ELF-1 (cell line): ENCODE results near the gene MRS2.

Source experiments
- DNase-seq: peaks from one replicate; pipeline ENCODE4 v3.0.0-alpha.2; 2016; ENCODE audit warnings: low read depth, low spot score

Gene MRS2

DNA sequence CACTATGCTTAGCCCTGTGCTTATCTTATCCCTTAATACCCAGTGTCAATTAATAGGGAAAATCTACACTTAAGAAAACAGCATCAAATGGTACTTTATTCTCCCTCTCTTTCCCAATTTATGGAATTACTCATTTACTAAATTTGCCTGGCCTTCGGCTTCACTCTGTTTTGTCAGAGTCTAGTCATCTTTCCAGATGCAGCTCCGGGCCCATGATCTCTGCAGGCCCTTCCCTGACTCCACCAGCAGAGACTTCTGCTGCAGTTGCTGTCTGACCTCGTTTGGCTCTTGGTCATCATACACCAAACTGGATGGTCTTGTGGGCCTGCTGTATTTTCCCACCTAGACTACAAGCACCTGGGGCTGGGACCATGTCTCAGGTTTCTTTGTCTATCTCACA is 27.4 kb downstream of the MRS2 start:
- no peak for DNase-seq

DNA sequence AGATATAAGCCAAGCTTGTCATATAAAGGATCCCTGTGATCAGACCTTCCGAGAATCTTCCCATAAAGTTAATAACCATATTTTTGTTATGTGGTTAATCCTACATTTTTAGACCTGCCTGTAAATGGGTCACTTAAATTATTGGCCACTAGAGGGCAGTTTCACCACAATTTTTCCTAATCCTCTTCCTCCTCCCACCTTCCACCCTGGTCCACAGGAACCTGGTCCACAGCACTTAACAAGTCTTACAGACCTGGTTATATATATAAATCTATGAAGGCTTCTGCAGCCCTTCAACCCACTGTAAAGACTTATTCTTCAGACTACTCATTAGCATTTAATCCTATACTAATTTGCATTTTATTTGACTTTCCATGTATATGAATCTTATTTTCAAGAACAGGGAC is 28.3 kb downstream of the MRS2 start:
- peak; percentile 46 for DNase-seq

DNA sequence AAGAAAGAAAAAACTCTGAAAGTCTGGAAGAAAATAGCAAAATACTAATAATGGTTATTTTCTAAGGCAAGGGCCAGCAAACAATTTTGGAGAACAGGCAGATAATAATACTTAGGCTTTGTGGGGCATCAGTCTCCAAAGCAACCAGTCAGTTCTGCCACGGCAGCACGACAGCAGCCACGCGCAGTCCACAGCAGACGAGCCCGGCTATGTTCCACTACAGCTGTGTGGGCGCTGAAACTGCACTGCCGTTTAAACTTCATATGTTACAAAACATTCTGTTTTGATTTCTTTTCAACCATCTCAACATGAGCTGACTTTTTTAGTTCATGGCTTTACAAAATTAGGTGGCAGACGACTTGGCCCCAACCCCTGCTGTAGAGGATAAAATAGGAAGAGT is 29.9 kb downstream of the MRS2 start:
- DNase-seq = no peak

DNA sequence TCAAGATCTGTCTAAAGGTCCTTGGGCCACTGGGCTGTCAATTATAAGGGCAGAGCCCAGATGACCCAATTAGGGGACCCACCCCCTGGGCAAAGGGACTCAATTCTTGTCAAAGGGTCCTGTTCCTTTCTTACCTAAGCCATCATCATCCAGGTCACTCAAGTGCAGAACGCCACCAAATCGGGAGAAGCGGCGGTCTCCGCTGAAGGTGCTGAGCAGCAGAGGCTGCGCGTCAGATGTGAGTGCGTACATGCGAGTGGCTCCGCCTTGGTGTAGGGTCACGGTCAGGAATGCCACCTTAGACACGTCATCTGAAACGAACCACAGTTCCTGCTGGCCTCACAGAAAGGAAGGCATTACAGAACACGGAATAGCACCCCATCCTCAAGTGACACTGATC is 34.2 kb downstream of the MRS2 start:
- no peak for DNase-seq

DNA sequence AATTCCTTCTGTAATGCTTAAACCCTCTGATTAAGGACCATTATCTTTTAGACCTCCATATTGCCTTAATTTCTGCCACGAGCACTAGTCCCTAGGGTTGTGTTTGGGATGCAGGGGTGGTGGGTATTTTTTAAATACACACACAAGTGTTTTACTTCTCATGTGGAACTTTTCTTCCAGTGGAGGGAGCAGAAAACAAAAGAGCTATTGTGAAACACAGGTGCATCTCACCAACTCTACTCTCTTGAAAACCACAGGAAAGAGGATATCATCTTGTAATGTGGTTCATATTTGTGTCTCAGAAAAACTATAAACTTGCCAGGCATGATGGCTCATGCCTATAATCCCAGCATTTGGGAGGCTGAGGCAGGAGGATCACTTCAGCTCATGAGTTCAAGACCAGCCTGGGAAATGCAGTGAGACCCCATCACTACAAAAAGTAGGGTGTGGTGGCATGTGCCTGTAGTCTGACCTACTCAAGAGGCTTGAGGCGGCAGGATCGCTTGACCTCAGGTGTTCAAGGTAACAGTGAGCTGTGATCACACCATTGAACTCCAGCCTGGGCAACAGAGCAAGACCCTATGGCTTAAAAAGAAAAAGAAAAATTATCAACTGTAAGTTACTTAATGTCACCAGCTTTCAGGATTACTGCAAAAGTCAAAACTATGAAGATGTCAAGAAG is 37.3 kb downstream of the MRS2 start:
- DNase-seq = no peak

DNA sequence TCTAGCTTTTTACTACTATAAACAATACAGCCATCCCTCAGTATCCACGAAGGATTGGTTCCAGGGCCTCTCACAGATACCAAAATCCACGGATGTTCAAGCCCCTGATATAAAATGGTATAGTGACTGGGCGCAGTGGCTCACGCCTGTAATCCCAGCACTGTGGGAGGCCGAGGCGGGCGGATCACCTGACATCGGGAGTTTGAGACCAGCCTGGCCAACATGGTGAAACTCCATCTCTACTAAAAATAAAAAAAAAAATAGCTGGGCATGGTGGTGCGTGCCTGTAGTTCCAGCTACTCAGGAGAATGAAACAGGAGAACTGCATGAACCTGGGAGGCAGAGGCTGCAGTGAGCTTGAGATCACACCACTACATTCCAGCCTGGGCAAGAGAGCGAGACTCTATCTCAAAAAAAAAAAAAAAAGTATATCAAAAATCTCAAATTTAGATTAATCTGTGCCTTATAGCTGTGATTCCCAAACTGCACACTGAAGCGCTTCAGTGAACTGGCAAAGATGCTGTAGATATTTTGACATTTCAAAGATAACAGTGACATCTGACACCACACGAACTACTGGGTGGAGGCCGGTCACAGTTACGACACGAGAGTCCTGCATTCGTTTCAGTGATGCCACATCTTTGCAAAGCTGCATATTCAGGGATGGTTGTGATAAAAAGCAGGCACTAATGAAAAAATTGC is 38.3 kb downstream of the MRS2 start:
- DNase-seq = no peak

DNA sequence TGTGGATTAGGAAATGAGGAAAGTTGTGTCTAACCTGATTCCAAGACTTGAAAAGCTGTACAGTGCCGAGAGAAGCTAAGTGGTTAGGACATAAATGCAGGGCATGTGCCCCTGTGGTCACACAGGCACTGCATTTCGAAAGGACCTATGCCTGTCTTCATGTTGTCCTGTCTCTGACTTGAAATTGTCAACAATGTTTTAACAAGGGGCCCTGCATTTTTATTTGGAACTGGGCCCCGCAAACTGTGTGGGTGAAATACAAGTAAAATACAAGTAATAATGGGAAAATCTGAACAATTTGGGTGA is 38.8 kb downstream of the MRS2 start:
- DNase-seq = no peak

DNA sequence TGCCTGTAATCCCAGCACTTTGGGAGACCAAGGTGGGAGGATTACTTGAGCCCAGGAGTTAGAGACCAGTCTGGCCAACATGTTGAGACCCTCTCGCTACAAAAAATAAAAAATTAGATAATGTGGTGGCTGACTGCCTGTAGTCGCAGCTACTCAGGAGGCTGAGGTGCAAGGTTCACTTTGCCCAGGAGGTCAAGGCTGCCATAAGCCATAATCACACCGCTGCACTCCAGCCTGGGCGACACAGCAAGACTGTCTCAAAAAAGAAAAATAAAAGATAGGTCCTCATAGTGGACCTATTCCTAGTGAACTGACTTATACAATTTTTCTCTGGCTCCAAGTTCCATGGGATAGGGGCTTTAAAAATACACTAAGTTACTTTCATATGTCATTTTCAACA is 41.9 kb downstream of the MRS2 start:
- no peak for DNase-seq

DNA sequence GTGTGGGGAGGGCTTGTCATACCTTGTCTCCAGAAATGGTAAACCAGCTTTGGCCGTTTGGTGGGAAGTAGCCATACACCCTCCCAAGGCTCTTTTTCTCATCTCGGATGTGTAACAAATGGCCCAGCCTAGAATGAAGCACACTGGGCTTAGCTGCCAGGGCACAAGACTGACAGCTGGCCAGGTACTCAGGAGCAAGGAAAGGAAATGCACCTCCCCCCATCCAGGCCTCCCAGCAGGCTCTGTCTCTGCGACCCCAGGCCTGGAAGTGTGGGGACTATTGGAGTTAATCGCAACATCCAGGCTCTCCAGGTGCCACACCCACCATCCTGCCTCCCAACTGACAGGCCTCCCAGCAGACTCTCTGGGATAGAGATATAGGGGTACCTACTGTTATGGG is 43.0 kb downstream of the MRS2 start:
- DNase-seq = peak; percentile 33

DNA sequence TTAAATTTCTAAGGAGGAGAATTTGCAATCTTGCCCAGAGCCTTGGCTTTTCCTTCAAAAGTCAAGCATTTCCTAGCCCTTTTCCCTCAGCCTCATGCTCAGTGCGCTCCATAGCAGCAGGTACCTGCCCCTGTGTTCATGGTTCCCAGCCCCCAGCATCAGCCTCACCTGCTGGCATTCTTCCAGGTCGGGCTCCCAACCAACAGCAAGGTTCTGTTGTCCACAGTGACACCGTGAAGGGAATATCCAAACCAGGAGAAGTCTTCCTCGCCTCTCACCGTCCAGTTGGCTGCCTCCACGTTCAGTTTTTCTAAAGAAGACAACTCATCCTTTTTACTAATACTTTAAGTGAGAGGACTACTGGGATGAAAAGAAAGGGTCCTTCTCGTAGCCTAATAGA is 43.9 kb downstream of the MRS2 start:
- no peak for DNase-seq

DNA sequence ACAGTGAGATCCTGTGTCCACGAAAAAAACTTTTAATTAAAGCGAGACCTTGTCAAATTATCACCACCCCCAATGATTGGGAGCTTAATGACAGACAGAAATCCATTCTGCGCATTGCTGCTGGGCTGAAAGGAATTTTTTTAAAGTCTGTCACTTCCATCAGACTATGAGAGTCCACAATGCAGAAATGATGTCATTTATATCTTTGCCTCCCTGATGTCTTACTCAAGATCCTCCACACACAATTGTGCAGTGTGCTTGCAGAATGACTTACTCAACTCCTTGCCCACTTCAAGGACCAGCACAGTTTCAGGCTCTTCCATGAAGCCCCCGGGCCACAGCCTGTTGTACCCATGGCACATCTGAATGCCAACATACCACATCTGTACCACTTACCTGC is 45.7 kb downstream of the MRS2 start:
- no peak for DNase-seq

DNA sequence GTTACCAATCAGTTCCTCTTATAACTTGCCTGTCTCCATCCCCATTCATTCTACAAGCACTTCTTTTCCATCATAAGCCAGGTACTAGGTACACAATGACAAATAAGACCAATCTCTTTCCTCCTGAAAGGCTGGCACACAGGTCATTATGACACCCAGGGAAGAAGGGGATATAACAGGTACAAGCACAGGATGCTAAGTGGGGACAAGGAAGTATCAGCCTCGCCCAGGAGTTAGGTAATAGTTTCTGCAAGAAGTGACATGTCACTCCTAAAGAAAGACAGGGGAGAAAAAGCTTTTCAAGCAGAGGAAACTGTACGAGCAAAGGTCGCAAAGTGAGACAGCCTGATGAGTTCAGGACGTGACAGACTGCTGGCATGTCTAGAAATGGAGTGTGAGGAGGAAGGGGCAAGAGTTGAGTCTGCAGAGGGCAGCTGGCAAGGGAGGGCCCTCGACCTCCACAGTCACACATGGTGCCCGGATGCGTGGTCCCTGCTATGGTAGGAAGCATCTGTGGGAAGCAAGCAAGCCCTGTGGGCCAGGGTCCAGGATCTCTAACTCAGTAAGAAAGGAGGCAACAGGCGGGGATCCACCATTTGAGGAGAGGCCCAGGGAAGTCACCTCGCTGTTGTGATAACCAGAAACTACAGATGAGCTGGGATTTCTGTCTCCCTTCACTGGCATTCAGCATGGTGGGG is 46.2 kb downstream of the MRS2 start:
- DNase-seq = no peak

DNA sequence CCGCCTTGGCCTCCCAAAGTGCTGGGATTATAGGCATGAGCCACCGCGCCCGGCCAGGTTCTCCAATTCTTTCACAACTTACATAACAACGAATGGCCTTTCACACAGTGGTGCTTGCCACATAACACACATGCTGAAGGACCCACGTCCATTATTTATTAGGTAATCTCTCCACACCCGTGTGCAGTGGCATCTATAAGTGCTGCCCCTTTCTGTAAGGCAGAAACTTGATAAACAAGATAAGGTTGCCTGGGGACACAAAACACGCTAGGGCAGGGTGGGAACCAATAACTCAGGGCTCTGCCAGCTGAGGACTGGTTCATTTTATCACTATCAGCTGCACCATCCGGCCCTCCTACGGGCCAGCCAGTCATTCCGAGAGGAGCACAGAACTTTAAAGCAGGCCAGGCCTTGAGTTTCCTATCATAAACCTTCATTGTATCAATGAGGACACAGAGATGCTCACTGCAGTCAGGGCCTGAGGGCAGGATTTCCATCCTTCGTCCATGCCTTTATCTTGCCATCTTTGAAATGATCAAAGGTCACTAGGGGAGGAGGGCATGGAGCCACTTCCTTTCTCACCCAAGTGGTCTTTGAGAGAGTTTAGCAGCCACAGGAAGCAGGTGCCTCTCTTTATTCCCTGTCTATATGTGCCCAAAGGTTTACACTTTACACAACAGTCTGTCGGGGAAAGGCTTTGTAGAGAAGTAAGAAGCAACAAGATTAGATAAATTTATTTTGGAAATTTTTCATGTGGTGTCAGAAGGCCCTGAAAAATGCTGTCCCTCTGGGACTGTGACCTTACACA is 49.0 kb downstream of the MRS2 start:
- DNase-seq = peak; percentile 33

DNA sequence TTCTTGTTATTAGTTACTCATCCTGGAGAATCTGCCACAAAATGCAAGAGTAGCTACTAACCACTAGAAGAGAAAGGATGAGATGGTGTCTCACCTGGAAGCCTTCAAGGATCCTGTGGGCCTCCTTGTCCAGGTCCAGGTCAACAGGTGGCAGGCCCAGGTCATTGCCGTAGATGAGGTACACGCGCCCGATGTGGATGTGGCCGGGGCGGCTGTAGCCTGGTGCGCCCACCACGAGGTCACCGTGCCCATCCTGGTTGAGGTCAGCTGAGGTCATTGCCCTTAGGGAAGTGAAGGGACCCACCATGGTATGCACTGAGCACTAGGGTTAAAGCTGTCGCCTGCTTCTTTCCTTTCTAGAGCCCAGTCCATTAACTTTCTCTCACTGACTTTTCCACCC is 51.2 kb downstream of the MRS2 start:
- DNase-seq = no peak

DNA sequence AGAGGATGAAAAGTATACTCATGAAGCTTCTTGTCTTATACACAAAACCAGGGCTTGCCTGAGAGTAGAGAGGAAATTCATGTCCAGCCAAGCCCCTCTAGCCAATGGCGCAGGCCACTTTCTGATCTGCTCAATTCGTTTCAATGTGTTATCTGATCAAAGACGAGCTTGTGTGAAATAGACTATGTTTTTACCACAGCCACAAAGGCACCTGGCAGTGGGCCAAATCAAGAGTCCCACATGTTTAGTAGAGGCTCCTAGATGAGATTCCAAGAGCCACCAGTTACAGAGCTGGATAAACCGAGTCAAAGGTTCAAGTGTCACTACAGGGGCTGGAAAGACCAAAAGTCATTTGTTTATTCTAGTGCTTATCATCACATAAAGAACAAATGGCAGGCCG is 51.7 kb downstream of the MRS2 start:
- DNase-seq = no peak

DNA sequence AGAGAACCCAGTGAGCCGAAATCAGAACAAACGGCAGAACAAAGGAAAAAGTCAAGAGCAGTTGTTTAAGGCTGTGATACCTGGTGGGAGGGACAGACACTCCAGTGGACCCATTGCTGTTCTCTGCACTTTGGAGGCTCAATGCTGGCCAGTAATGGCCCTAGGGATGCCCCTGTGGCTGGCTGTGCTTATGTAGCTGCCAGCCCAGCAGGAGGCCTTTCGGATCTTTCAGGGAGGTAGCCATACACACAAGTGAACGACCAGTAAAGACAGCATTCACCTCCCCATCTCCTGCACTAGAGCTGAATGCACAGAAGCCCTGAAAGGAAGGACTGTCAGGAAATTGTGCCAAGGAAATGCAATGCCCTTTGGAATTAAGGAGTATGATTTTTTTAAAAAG is 52.3 kb downstream of the MRS2 start:
- DNase-seq = peak; percentile 49

DNA sequence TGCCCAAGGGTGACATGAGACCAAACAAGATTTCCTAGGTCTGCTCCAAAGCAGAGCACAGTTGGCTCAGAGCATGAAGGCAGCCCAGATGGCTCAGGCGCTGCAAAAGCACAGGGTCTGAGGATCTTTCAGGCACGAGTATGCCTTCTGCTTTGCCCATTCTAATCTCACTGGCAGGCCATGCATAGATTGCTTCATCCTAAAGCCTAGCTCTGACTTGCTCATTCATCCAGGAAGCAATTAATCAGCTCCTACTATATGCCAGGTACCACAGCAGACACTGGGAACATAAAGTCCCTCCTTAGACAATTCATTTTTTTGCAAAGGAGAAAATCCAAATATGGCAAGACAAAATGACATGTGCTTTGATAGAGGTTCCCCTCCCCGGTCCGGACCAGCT is 55.4 kb downstream of the MRS2 start:
- DNase-seq = no peak

DNA sequence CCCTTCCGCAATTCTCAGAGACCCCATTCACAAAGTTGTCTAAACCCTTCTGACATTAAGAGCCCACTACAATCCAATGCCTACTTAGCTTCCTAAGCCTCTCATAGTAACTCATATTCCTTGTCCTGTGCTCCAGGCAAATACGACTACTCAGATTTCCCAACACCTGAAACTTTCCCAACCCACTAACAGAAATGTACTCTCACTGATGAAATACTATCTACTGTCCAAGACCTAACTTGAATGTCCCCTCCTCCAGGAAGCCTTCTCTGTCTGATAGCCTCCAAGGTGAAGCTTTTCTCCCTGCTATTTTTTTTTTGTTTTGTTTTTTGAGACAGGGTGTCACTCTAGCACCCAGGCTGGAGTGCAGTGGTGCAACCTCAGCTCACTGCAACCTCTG is 56.2 kb downstream of the MRS2 start:
- DNase-seq = no peak

DNA sequence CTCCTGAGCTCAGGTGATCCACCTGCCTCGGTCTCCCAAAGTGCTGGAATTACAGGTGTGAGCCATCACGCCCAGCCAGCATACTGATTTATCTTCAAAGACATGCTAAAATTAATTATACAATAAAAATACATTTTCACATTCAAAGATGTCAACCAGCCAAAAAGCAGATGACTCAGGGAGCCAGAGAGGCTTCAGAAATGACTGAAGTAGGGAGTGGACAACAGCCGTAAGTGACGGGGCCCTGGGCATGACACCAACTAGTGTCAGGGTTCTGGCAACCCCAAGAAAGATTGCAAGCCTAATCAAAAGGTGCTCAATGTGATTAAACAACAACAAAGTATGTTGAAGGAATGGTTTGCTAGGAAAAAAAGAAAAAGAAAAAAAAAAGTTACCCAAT is 58.2 kb downstream of the MRS2 start:
- no peak for DNase-seq

DNA sequence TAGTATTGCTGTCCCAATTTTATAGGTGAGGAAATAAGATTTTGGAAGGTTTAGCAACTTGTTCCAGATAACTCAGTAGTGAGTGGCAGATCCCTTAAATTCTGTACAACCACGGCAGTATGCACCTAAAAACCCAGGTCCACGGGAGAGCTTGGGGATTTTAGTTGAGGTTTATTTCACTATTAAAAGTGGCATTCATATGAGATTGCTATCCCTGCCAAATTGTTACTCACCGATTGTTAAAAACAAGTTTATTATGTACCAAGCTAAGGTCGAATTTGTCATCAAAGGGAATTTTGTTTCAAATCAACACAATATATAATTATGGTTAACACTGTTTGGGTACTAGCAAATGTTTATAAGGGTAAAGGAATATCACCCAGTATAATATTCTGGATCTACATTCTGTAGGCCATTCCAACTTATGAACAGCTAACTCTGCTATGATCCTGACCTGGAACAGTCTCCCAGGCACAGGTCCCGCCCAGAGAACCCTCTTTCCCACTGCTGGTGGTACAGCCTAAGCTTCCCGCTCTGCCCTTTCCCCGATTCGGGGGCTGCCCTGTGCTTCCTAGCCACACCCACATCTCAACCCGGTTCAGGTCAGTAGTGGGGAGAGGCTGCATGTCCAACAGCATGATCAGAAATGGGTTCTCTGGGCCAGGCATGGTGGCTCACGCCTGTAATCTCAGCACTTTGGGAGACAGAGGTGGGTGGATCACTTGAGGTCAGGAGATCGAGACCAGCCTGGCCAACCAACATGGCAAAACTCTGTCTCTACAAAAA is 61.7 kb downstream of the MRS2 start:
- DNase-seq = no peak

DNA sequence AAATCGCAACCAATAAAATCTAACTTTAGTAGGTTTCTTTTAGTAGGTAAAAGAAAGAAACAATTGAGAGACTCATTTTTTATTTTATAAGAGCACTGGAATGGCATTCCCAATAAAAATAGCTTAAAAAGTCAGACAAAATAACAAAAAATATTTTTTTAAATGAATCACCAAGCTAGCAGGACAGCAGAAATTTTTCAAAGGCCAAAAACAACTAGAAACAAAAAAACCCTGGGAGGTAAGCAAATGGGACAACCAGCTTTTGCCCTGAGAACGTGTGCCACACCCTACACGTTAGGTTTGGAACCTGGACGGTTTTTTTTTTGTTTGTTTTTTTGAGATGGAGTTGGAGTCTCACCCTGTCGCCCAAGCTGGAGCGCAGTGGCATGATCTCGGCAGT is 67.1 kb downstream of the MRS2 start:
- no peak for DNase-seq

DNA sequence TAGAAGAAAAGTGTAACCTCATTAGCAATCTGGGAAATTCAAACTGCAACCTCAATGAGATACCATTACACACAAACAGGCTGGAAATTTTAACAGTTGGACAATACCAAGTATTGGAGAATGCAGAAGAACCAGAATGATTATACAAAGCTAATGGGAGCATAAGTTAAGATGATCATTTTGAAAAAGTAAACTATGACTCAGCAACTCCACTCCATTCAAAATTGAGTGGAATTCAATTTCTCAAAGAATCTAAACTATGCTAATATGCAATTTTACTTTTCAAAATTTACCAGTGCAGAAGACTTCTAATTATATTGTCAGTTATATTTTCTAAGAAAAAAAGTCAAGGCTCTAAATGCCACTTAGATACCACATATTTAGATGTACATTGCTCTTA is 69.4 kb downstream of the MRS2 start:
- no peak for DNase-seq
